Calu3 (cell line): ENCODE results near the gene PPP3CA. TPM values are rescaled to one million over a fixed set of nuclear protein-coding genes. Genes with fewer than 3 reads are reported as not detected.

Source experiments
- BruUV-seq: library from RNA; stranded (reverse); fragments of 400-500 nt; replicated peaks from 2 replicates; lab custom pipeline; 2021; lab: Mats Ljungman, UMichigan
- CTCF ChIA-PET: fragments of 300-600 bp; sonication (Branson Sonifier 250); formaldehyde crosslinking; loops from one replicate; lab custom pipeline; 2022; ENCODE audit warnings: antibody characterized with exemption; lab: Charles Lee
- DNase-seq: peaks from one replicate; pipeline ENCODE4 v3.0.0; 2022
- H3K27ac Mint-ChIP-seq: one replicate; pipeline ENCODE4 v1.8.0; 2022; ENCODE audit warnings: mixed read lengths; ENCODE audit not compliant: unreplicated experiment
- H3K27me3 Mint-ChIP-seq: one replicate; pipeline ENCODE4 v1.8.0; 2022; ENCODE audit warnings: mixed read lengths; ENCODE audit not compliant: unreplicated experiment
- H3K36me3 Mint-ChIP-seq: one replicate; pipeline ENCODE4 v1.8.0; 2022; ENCODE audit warnings: mild to moderate bottlenecking, moderate library complexity, mixed read lengths; ENCODE audit not compliant: insufficient read depth, unreplicated experiment
- H3K4me1 Mint-ChIP-seq: one replicate; pipeline ENCODE4 v1.8.0; 2022; ENCODE audit warnings: mild to moderate bottlenecking, low read depth, mixed read lengths; ENCODE audit not compliant: unreplicated experiment
- H3K4me3 Mint-ChIP-seq: one replicate; pipeline ENCODE4 v1.8.0; 2022; ENCODE audit warnings: mild to moderate bottlenecking, low read depth, moderate library complexity, mixed read lengths; ENCODE audit not compliant: unreplicated experiment
- H3K9me3 Mint-ChIP-seq: one replicate; pipeline ENCODE4 v1.8.0; 2022; ENCODE audit warnings: low read depth, mixed read lengths; ENCODE audit not compliant: unreplicated experiment
- CTCF ChIP-seq: fragments of 200-600 bp; IDR thresholded peaks from one replicate; pipeline ENCODE4 v1.8.0; 2022; ENCODE audit warnings: antibody characterized with exemption; ENCODE audit not compliant: unreplicated experiment
- intact Hi-C: fragments of 100-400 bp; cut with micrococcal nuclease; formaldehyde crosslinking; loops from one replicate; pipeline ENCODE4 v1.10.0; 2022; ENCODE audit not compliant: unreplicated experiment
- total RNA-seq: library from RNA; stranded (reverse); gene quantifications from 2 replicates; pipeline ENCODE4 v1.2.3, GENCODE V29; 2022

PPP3CA gene
- total RNA-seq, 1 experiment from 2014 or later: 33.7 TPM

DNA sequence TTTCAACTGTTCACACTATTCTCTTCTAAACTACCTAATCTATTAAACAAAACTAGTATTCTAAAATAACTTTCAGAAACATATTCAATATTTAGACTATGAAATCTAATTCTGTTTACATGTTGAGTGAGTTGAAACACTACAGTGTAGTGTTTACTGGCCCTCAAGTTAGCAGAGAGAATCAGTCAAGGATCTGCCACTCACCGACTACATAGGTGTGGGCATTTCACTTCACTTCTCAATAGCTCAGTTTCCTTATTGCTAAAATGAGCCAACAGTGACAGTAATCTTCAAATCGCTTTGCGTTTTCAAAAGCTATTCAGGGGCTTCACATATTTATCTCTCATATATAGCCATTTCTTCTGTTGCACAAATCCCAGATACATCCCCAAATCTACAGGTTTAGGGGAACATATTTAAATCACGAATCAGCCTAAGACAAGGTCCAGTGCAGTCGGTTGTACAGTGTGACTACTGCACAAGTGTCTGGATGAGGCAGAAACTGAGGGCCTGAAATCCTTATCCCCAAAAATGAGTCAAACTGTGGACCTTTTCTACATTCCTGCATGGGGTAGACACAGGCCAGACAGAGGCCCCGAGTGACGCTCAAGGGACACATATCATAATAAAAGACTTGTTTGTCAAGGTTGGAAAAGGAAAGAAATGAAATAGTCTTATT lies 129.8 kb downstream of the PPP3CA start:
- H3K4me3 Mint-ChIP-seq: no peak overlapping the region
- peaks cover 33% of the 10 kb centered on the region for H3K4me1 Mint-ChIP-seq
- no peaks in the 10 kb centered on the region for H3K9me3 Mint-ChIP-seq
- CTCF ChIA-PET: no interaction called here
- BruUV-seq: no TSS peak
- no peaks in the 10 kb centered on the region for H3K36me3 Mint-ChIP-seq
- DNase-seq: no peak
- no peak for TF ChIP-seq CTCF
- H3K27me3 Mint-ChIP-seq: no peaks in the 10 kb centered on the region
- H3K27ac Mint-ChIP-seq: no peak overlapping the region
- intact Hi-C loops: no loop called here

GRCh38 chr4:101211146-101211553 lies 136.2 kb downstream of the PPP3CA start:
- Mint-ChIP-seq H3K27ac (no peak overlapping the region), H3K4me3 (no peak overlapping the region), H3K36me3 (no peaks in the 10 kb centered on the region), H3K4me1 (no peaks in the 10 kb centered on the region), H3K9me3 (no peaks in the 10 kb centered on the region), H3K27me3 (no peaks in the 10 kb centered on the region)
- CTCF ChIA-PET: interaction anchor here (1.0 kb wide), 1 partner anchor 10 kb away, joined by 3 read pairs; no protein-coding TSS in a partner anchor
- TF ChIP-seq CTCF: no peak
- intact Hi-C loops: no loop called here
- DNase-seq: no peak
- no TSS peak for BruUV-seq

DNA sequence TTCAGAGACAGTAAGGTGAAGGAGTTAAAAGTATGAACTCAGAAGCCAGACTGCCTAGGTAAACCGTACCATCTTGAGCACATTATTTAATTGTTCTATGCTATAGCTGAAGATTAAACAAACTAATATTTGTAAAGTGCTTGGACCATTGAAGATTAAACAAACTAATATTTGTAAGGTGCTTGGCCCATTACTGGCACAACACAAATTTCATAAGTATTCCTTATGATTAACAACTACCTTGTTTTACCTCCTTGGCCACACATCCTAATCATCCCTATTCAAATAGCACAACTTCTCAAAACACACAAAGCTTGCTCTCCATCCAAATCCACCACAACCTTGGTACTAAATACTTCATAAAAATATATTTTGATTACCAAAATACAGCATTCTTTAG lies 137.0 kb downstream of the PPP3CA start:
- CTCF ChIA-PET: no interaction called here
- no peak for DNase-seq
- no peak for TF ChIP-seq CTCF
- intact Hi-C loops: no loop called here
- no peaks in the 10 kb centered on the region for H3K27me3 Mint-ChIP-seq
- H3K9me3 Mint-ChIP-seq: no peaks in the 10 kb centered on the region
- H3K4me3 Mint-ChIP-seq: no peak overlapping the region
- no peaks in the 10 kb centered on the region for H3K4me1 Mint-ChIP-seq
- no peak overlapping the region for H3K27ac Mint-ChIP-seq
- H3K36me3 Mint-ChIP-seq: no peaks in the 10 kb centered on the region
- no TSS peak for BruUV-seq

DNA sequence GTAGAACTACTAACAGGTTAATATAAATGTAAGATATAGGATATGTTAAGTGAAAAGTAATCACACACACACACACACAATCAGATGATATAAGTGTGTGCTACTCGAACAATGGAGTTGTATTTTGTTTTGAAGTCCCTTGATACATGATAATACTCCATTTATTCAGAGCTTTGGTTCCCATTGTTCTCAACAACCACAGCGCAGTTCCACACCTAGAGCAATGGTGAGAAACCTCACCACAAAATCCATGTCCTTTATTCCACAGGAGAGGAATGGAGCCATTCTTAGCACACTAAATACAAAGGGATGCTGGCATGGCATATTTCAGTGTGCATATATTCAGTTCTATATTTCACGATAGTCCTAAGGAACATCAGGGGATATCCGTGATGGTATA lies 139.2 kb downstream of the PPP3CA start:
- no peak for DNase-seq
- no peak for TF ChIP-seq CTCF
- CTCF ChIA-PET: no interaction called here
- no TSS peak for BruUV-seq
- intact Hi-C loops: no loop called here
- H3K27ac Mint-ChIP-seq: no peak overlapping the region
- no peak overlapping the region for H3K4me3 Mint-ChIP-seq
- H3K4me1 Mint-ChIP-seq: no peaks in the 10 kb centered on the region
- H3K9me3 Mint-ChIP-seq: no peaks in the 10 kb centered on the region
- H3K36me3 Mint-ChIP-seq: no peaks in the 10 kb centered on the region
- no peaks in the 10 kb centered on the region for H3K27me3 Mint-ChIP-seq
